HG03139 (cell line): Measurements from ENCODE around the gene DOCK11.
"Not testable (repeated sequence)": the region's sequence is repeated elsewhere in the genome, so short reads cannot be mapped to it uniquely, and the experiment has no call there.

Source experiments
- ATAC-seq: cut with Tn5 transposase; IDR thresholded peaks from one replicate; pipeline ENCODE4 v1.9.1; 2021; ENCODE audit not compliant: unreplicated experiment

The DOCK11 gene

DNA sequence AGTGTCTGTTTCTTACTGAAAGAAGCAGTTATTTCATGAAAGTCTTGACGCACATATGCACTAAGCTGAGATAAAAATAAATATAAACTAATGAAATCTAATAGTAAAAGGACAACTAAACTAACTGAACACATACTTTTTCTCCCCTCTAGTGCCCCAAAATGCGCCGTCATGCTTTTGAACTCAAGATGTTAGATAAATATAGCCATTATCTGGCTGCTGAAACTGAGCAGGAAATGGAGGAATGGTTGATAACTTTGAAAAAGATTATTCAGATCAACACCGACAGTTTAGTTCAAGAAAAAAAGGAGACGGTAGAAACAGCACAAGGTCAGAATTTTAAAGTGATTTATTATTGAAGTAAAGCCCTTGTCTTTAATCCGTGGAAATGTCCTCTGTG lies 70.2 kb downstream of the DOCK11 start:
- ATAC-seq: no peak

DNA sequence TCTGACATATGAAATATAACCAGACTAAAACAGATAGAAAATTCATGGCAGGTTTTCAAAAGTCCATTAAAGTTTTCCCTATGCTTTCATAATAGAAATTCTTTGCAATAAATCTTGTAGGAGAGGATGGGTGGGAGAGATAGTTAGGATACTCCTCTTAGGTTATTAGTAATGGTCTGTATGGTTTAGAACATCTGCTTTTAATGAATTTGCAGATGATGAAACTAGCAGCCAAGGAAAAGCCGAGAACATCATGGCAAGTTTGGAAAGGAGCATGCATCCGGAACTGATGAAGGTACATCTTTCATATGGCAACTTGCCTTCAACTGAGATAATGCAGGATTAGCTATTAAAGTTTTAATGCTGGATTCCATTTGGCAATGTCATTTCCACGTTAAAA lies 70.7 kb downstream of the DOCK11 start:
- no peak for ATAC-seq

DNA sequence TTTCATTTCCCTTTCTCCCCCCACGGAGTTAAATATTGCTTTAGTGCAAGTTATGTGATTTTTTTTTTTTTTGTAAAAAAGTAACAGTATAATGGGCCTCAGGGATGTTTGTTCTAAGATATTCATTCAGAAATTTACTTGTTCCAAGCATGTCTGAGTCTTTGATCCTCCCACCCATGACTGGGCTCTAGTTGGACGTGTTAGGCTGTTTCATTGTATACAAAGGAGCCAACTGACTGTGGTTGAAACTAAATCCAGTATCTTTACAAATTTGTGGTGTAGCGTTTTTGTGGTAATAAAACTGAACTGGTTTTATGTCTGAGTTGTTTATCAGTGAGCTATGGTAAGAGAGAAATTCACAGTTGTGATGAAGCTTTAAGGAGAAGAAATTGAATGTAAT lies 74.1 kb downstream of the DOCK11 start:
- no peak for ATAC-seq

DNA sequence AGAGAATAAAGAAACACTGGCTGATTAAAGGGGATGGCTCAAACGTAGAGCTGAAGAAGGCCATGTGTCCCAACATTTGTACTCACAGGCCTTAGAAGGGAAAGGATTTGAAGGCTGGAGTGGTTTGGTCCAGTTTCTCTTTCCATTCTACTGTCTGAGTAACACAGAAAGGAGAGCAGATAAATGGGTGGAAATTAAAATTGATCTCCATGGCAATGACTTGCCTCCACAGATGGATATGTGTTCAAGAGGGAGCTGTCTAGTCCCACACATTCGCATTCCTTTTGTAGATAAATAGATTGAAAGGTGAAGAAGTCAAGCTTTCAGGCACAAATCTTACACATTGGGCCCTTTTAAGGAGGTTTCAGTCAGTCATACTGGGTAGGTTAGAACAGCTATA lies 74.6 kb downstream of the DOCK11 start:
- ATAC-seq: no peak

- ATAC-seq: no peak
Measured at GRCh38 chrX:118571836-118572235, 76.2 kb downstream of the DOCK11 start.

DNA sequence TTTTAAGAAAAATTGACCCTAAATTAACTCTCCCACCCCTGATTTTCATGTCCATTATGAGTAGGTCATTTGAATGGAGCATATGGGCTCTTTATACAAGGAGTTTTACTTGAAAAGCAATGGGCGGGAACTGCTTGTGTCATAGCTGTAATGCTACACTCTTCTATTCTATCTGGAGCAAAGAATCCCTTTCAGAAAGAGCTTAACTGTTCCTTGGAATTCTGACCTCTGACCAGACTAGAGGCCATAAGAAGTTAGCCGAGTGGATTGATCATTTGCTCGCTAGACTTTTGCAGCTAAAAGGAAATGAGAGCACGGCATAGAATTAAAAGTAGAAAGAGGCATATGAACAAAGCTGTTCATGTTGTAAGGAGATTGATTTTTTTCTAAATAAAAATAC lies 79.1 kb downstream of the DOCK11 start:
- ATAC-seq: no peak

DNA sequence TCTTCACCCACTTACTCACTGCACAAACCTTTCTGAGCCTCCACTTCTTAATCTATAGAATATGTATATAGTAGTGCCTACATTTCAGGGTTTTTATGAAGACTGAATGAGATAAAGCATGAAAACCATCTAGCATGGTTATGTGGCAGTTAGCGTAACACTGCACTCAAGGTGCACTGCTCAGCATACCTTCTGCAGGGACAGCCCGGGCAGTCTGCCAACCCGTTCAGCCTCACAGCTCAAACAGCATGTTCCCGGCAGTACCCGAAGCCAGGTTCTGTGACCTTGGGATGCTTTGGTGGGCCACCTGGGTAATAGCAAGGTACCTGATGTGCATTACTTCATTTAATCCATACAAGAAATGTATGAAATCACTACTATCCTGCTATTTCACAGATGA lies 81.4 kb downstream of the DOCK11 start:
- no peak for ATAC-seq

DNA sequence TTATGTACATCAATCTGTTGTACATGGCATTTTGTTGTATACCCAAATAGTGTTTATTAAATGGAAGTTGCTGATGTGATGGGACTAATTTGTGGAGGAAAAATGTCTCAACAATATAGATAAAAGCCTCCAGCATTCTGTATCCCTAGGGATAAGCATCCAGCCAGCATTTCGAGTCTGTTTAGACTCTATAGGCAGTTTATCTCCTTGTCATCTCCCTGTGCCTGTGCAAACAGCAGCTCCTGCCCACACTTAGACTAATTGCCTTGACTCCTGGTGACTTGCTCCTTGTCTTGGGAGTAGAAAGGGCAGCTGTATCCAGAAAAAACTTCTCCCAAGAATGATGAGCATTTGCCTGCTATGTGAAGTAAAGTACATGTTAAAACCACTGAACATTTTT lies 83.8 kb downstream of the DOCK11 start:
- no peak for ATAC-seq

DNA sequence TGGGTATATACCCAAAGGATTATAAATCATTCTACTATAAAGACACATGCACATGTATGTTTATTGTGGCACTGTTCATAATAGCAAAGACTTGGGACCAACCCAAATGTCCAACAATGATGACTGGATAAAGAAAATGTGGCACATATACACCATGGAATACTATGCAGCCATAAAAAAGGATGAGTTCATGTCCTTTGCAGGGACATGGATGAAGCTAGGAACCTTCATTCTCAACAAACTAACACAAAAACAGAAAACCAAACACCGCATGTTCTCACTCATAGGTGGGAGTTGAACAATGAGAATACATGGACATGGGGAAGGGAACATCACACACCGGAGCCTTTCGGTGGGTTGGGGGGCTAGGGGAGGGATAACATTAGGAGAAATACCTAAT lies 87.3 kb downstream of the DOCK11 start:
- not testable (repeated sequence) for ATAC-seq

GRCh38 chrX:118583781-118584180 lies 88.2 kb downstream of the DOCK11 start:
- ATAC-seq: no peak

DNA sequence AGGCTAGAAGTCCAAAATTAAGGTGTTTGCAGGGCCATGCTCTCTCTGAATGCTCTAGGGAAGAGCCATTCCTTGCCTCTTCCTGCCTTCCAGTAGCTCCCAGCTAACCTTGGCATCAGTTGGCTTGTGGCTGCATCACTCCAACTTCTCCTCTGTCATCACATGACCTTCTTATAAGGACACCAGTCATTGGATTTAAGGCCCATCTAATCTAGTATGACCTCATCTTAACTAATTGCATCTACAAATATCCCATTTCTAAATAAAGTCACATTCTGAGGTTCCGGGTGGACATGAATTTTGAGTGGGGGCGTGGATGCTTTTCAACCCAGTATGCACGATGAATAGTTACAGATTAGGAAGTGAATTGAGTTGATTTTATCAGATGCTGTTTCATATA lies 89.7 kb downstream of the DOCK11 start:
- ATAC-seq: no peak

GRCh38 chrX:118586206-118586605 lies 90.6 kb downstream of the DOCK11 start:
- not testable (repeated sequence) for ATAC-seq

DNA sequence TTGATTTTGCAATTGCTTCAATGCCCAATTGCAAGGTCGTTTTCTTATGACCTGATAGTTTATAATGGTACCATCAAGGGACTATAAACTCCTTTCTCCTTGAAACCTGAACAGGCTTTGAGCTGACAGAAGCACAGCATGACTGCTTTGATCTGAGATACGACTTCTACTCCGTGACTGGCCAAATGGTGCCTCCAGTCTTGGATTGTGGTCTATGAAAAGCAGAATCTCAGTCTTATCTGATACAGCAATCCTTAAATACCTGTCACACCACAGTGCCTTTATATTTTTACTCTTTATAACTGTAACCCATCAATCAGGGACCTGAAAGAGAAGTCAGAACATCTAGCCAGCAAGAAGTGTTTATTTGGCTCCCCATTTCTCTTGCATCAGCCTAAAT lies 93.1 kb downstream of the DOCK11 start:
- ATAC-seq: no peak

- ATAC-seq: no peak
Measured at GRCh38 chrX:118589227-118589626, 93.6 kb downstream of the DOCK11 start.

GRCh38 chrX:118593407-118593806 lies 97.8 kb downstream of the DOCK11 start:
- no peak for ATAC-seq

DNA sequence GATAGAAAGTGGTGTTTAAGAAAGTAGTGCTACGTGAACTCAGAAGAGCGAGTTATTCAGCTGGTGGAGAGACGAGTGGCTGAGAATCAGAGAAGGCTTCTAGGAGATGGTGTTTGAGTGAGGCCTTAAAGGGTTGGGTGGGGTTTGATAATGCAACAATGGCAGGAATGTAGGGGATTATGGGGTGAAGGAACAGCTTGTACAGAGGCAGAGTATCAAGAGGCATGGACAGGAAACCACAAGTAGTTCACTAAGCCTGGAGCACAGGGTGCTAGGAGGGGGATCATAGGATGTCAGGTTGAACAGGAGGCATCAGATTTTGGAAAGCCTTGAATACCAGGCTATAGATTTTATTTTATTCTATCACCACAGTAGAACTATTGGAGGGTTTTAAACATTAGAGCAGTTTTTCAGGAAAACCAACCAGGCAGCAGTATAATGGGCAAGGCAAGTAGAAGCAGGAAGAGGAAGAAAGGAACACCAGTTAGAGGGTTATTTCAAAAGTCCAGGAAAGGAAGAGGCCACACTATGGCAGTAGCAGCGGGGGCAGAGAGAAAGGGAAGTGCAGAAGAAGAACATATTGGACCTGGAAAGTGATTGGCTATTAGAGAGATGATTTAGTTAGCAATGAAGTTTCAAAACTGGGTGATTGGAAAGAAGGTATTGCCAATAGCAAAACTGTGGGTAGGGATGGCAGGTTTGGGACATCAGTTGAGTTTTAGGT lies 99.2 kb downstream of the DOCK11 start:
- ATAC-seq: no peak

- ATAC-seq: no peak
Measured at GRCh38 chrX:118595501-118596042, 100.0 kb downstream of the DOCK11 start.

DNA sequence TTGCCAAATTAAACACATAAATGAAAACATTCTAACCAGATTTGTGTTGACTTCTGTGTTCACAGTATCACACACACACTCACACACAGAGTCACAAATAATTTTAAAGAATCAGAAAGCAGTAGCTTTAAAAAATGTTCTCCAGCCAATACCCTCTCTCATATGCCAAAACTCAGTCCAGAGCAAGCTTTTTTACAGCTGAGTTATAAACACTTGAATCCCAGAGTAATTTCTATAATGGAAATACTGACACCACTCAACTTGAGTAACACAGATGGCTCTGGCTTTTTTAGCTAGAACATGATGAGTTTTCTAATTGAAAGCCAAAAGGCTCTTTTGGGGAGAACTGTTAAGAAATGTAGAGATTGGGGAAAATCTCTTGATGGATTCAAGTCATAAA lies 100.8 kb downstream of the DOCK11 start:
- no peak for ATAC-seq

- ATAC-seq: no peak
Measured at GRCh38 chrX:118603981-118604380, 108.4 kb downstream of the DOCK11 start.

DNA sequence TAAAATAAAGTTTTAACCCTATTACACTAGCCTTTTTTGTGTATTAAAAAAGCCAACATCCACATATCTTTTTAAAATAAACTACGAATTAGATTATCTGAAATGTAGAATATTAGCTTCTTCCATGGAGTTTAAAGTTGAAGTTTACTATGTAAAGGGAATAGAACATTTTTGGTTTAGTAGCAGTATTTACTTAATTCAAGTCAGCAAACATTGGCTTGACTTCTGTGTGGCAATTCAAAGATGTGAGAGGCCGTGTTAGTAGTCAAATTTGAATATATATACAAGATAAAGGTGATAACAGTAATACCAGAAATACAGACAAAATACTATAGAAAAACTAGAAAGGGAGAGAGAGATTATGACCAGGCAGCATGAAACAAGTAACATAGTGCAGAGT lies 116.7 kb downstream of the DOCK11 start:
- no peak for ATAC-seq

- no peak for ATAC-seq
Measured at GRCh38 chrX:118614150-118614549, 118.5 kb downstream of the DOCK11 start.

DNA sequence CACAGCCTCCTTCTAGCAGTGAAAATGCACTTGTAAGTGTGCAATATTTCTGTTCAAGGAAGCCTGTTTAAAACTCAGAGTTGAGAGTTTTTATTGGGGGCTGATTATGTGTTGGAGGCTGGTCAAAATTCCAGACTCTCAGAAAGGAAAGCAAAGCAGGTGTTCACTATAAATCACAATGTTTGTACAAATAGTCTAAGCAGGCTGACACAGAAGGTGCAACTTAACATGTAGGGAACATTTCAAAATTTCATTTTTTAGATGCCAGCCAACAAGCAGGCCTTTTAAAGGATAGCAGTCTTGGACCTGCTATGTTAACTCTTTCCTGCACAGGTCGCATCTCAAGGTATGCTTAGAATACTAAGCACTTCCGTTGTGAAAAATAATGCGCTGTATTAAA lies 119.5 kb downstream of the DOCK11 start:
- no peak for ATAC-seq
